A549 (cell line): Measurements from ENCODE around the gene PDGFC.

Source experiments
- MAFK ChIP-seq: fragments of 450-650 bp; IDR thresholded peaks from 2 replicates; pipeline ENCODE4 v1.6.1; 2014; ENCODE audit not compliant: partially characterized antibody
- ZFP36 ChIP-seq: fragments of 450-650 bp; IDR thresholded peaks from 2 replicates; pipeline ENCODE4 v1.6.1; 2014; ENCODE audit warnings: borderline replicate concordance; ENCODE audit not compliant: partially characterized antibody
- TF ChIP-seq, protein P1 (sequence below): fragments of >200 bp; sonication (Bioruptor Twin); formaldehyde crosslinking; IDR thresholded peaks from 3 replicates; pipeline ENCODE4 v1.5.1; 2016
- TF ChIP-seq, protein P2 (sequence below): IDR thresholded peaks from 2 replicates; pipeline ENCODE4 v1.6.1; 2012

DNA sequence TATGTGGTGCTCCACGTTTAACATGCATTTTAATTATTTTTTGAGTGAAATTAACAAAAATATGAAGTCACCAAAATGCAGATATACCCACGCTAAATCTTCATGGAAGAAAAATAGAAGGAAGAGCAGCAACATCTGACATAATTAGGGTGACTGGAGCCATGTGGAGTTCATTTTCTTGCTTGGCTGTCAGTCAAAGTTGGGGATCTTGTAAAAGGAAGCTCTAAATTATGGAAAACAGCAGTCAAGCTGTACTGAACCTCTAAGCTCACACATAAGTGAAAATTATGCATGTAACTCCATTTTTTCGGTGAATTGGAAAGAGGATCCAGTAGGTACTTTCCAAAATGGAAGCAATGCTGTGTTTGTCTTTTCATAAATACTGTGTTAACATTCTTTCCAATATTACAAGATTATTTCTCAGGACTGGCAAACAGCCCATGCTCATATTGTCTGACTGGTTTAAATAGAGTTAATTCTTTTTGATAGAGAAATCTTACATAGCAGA, 9.7 kb upstream of the PDGFC start:
- no peak for TF ChIP-seq MAFK
- TF ChIP-seq, protein P1, sequence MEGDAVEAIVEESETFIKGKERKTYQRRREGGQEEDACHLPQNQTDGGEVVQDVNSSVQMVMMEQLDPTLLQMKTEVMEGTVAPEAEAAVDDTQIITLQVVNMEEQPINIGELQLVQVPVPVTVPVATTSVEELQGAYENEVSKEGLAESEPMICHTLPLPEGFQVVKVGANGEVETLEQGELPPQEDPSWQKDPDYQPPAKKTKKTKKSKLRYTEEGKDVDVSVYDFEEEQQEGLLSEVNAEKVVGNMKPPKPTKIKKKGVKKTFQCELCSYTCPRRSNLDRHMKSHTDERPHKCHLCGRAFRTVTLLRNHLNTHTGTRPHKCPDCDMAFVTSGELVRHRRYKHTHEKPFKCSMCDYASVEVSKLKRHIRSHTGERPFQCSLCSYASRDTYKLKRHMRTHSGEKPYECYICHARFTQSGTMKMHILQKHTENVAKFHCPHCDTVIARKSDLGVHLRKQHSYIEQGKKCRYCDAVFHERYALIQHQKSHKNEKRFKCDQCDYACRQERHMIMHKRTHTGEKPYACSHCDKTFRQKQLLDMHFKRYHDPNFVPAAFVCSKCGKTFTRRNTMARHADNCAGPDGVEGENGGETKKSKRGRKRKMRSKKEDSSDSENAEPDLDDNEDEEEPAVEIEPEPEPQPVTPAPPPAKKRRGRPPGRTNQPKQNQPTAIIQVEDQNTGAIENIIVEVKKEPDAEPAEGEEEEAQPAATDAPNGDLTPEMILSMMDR = no peak
- no peak for TF ChIP-seq ZFP36
- TF ChIP-seq, protein P2, sequence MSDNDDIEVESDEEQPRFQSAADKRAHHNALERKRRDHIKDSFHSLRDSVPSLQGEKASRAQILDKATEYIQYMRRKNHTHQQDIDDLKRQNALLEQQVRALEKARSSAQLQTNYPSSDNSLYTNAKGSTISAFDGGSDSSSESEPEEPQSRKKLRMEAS = no peak
